Ovary (tissue), 9 donors: ENCODE results near the gene PDX1. TPM values are rescaled to one million over a fixed set of nuclear protein-coding genes. Genes with fewer than 3 reads are reported as not detected.
"Not testable (repeated sequence)": the region's sequence is repeated elsewhere in the genome, so short reads cannot be mapped to it uniquely, and the experiment has no call there.

ENCODE experiments used
- DNase-seq, 5 donors: peaks; one replicate each; pipeline ENCODE4 v3.0.0-alpha.2; 2019 to 2020
- H3K27ac ChIP-seq, 2 donors: fragments of 200-600 bp; one replicate each; pipeline versions ENCODE4 v1.5.1 to v1.8.0; 2019 to 2022
- H3K27me3 ChIP-seq: fragments of 200-600 bp; one replicate; pipeline ENCODE4 v1.8.0; 2022
- H3K36me3 ChIP-seq: fragments of 200-600 bp; sonication (generic); one replicate; pipeline ENCODE4 v1.5.1; 2019
- H3K4me1 ChIP-seq: one replicate; pipeline ENCODE4 v1.8.1; 2013; ENCODE audit warnings: mild to moderate bottlenecking, moderate library complexity; ENCODE audit not compliant: insufficient read depth
- H3K4me3 ChIP-seq: fragments of 200-600 bp; sonication (generic); one replicate; pipeline ENCODE4 v1.5.1; 2017
- H3K9me3 ChIP-seq, 2 donors: fragments of 200-600 bp in 1 of 2; sonication (generic) in 1 of 2; one replicate each; pipeline versions ENCODE4 v1.5.1 to v1.8.1; 2013 to 2019; ENCODE audit warnings: mild to moderate bottlenecking in 1 of 2, moderate library complexity in 1 of 2
- CTCF ChIP-seq, 3 donors: fragments of 450-650 bp in 2 of 3; fragments of 200-600 bp in 1 of 3; IDR thresholded peaks; one replicate each; pipeline versions ENCODE4 v1.5.1 to v1.8.0; 2016 to 2022; ENCODE audit warnings: antibody characterized with exemption in 3 of 3, mild to moderate bottlenecking in 1 of 3
- EP300 ChIP-seq: sonication (generic); formaldehyde crosslinking; IDR thresholded peaks from one replicate; pipeline ENCODE4 v1.6.1; 2017; ENCODE audit warnings: antibody characterized with exemption
- POLR2A ChIP-seq: fragments of 450-650 bp; IDR thresholded peaks from one replicate; pipeline ENCODE4 v1.6.1; 2017; ENCODE audit warnings: antibody characterized with exemption, mild to moderate bottlenecking, moderate library complexity
- WGBS, 3 donors: extraction: QIAGEN DNeasy Blood & Tissue Kit in 1 of 3; methylation state at CpG; one replicate each; pipeline versions ENCODE4 v1.1.5 to v1.1.7; 2013 to 2017; 5-methylcytosine and 5-hydroxymethylcytosine counted together
- intact Hi-C, 4 donors: fragments of 100-400 bp; cut with DNase I; formaldehyde crosslinking; loops; one replicate each; pipeline versions ENCODE4 v1.11.0 to v1.15.1; 2022 to 2023
- polyA plus RNA-seq, 2 donors: library from polyadenylated mRNA; stranded (reverse); fragments of 200-250 nt in 1 of 2; fragments of 350-450 nt in 1 of 2; fragmentation: Illumina TruSeq in 1 of 2; extraction: RNeasy Lipid Tissue Mini Kit (QIAGEN cat#74804) in 1 of 2; gene quantifications; one replicate each; pipeline ENCODE4 v1.2.3, GENCODE V29; 2013 to 2014
- total RNA-seq, 7 donors: library from RNA; depleted of rRNA in 2 of 7; stranded (reverse); fragments of >200 nt in 2 of 7; fragmentation: NEBNext Ultra II Directional in 3 of 7; extraction: Animal tissue kit (Norgen Biotek cat#: 25700) in 3 of 7; gene quantifications; one replicate each; pipeline versions ENCODE4 v1.1.0 to v1.2.4, GENCODE V29; 2016 to 2023
- donor health status: DM: no; HTN: no; CAD: no; lungs with moderate emphysema.
- donor health status: DM: no; HTN: no; CAD: no.
- donor health status: Bipolar disorder and iron deficiency.
- donor health status: DM: yes; HTN: yes; CAD: no.
- donor health status: DM: no; HTN: no; CAD: no.
- donor health status: DM: yes; HTN: yes; CAD: no.

PDX1 gene
- total and polyA plus RNA-seq, 9 donors = not detected

- 54 to 65% (median 59%) methylated on average over 3 of the region's 3 CpGs for WGBS, 3 donors
- Histone ChIP-seq H3K27me3 (no peaks in the 10 kb centered on the region), H3K4me3 (no peak overlapping the region), H3K36me3 (no peaks in the 10 kb centered on the region), H3K4me1 (peaks cover 4% of the 10 kb centered on the region), H3K27ac (no peak overlapping the region), H3K9me3 (no peaks in the 10 kb centered on the region)
- no peak for DNase-seq
- intact Hi-C loops = no loop called here
- no peak for TF ChIP-seq CTCF (IDR thresholded peaks at IDR 0.05)
- TF ChIP-seq POLR2A = no peak
- no peak for TF ChIP-seq EP300
Observed at GRCh38 chr13:27963491-27963890, 43.7 kb downstream of the PDX1 start.

DNA sequence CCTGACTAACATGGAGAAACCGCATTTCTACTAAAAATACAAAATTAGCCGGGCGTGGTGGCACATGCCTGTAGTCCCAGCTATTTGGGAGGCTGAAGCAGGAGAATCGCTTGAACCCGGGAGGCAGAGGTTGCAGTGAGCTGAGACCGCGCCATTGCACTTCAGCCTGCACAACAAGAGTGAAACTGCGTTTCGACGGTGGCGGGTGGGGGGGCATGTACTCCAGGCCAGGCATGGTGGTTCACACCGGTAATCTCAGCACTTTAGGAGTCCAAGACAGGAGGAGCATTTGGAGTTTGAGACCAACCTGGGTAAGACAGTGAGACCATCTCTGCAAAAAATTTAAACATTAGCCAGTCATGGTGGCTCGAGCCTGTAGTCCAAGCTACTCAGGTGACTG lies 44.4 kb downstream of the PDX1 start:
- H3K27ac ChIP-seq, H3K4me3 ChIP-seq, DNase-seq, H3K9me3 ChIP-seq, H3K36me3 ChIP-seq, H3K27me3 ChIP-seq, intact Hi-C loops, H3K4me1 ChIP-seq: not testable (repeated sequence)
- 52 to 63% (median 59%) methylated on average over 13 of the region's 13 CpGs for WGBS, 3 donors

DNA sequence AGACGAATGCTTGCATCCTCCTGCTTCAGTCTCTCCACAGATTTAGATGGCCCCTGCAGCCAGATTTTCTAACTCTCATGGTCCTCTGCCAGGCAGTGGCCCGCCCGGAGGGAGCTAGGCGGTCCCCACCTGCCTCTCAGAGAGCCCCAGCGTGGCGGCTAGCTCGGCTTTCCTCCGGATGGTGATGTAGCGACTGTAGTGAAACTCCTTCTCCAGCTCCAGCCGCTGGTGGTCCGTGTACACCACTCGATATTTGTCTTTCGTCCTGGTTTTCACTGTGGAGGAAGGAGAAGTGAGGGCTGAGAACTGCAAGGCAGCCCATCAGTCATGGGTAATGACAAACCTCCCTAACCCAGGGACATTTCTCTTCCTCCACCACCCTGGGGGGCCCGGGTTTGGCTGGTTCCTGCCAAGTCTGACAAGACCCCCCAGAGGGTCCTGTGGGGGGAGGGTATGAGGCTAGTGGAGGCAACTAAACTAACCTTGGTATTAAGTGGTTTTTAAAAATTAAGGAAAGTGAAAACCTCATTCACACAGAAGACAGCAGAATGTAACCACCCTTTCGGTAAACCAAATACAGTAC lies 45.0 kb downstream of the PDX1 start:
- TF ChIP-seq CTCF (IDR thresholded peaks at IDR 0.05) = no peak
- no peak for TF ChIP-seq POLR2A
- no peak for TF ChIP-seq EP300
- intact Hi-C loops = no loop called here
- H3K36me3 ChIP-seq = no peaks in the 10 kb centered on the region
- no peaks in the 10 kb centered on the region for H3K27me3 ChIP-seq
- WGBS, 3 donors = 20 to 32% (median 25%) methylated on average over 15 of the region's 15 CpGs
- no peaks in the 10 kb centered on the region for H3K9me3 ChIP-seq
- no peak overlapping the region for H3K4me3 ChIP-seq
- peaks cover 4% of the 10 kb centered on the region for H3K4me1 ChIP-seq
- no peak overlapping the region for H3K27ac ChIP-seq
- DNase-seq = no peak

GRCh38 chr13:27965343-27965739 lies 45.5 kb downstream of the PDX1 start:
- Histone ChIP-seq H3K27me3 (no peaks in the 10 kb centered on the region), H3K9me3 (no peaks in the 10 kb centered on the region), H3K4me3 (no peak overlapping the region), H3K36me3 (no peaks in the 10 kb centered on the region), H3K4me1 (peaks cover under 1% of the 10 kb centered on the region), H3K27ac (no peak overlapping the region)
- intact Hi-C loops = no loop called here
- no peak for DNase-seq
- 60 to 66% (median 61%) methylated on average over 7 of the region's 7 CpGs for WGBS, 3 donors
- no peak for TF ChIP-seq POLR2A
- no peak for TF ChIP-seq EP300
- no peak for TF ChIP-seq CTCF (IDR thresholded peaks at IDR 0.05)

DNA sequence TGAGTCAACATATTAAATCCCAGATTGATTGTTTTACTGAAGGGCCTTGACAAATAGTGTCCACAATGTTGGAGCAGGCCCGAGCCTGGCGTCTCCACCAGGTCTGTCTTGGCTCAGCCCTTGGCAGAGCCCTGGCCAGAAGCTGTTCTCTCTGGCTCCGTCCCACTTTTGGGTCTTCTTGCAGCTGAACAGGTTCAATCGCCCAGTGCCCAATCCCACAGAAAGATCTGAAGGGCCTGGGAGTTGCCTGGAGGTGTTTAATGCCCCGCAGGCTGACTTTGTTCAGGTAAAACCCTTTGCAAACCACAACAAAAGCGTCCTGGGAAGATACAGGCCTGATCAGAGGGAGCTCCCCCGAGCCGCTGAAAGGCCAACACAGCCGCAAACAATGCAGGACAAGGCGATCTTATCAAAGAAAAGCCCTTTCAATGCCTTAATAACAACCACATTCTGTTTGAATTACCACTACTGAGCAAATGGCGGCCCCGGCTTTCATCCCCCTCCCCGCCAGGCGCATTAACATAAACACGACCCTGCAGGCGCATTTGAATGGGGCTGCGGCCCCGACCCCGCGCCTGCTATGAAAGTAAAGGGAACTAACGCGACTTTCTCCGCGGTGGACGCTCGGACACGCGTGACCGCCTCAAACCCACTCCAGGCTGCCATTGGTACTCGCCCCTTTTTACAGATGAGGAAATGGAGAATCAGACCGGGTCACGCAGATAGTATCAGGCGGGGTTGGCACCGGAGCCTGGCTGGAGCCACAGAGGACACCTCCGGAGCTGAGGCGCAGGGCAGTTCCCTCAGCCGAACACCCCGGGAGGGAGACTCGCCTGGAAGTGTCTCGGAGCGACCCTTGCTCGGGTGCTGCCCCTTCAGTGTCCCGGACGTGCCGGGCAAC lies 46.2 kb downstream of the PDX1 start:
- Histone ChIP-seq H3K27me3 (no peaks in the 10 kb centered on the region), H3K27ac (no peak overlapping the region), H3K4me1 (no peaks in the 10 kb centered on the region), H3K4me3 (peak overlapping the region; percentile 16), H3K36me3 (no peaks in the 10 kb centered on the region), H3K9me3 (no peaks in the 10 kb centered on the region)
- DNase-seq = no peak
- intact Hi-C loops = no loop called here
- no peak for TF ChIP-seq CTCF (IDR thresholded peaks at IDR 0.05)
- TF ChIP-seq EP300 = no peak
- no peak for TF ChIP-seq POLR2A
- WGBS, 3 donors = 9 to 16% (median 10%) methylated on average over 45 of the region's 45 CpGs
